ENCODE data around the gene XPR1. TPM values are rescaled to one million over a fixed set of nuclear protein-coding genes. Genes with fewer than 3 reads are reported as not detected.
A peak's percentile ranks its signal among the peaks of the same experiment; 100 is the strongest.

The XPR1 gene
- total RNA-seq, 1 experiment from 2014 or later = 19.9 TPM

DNA sequence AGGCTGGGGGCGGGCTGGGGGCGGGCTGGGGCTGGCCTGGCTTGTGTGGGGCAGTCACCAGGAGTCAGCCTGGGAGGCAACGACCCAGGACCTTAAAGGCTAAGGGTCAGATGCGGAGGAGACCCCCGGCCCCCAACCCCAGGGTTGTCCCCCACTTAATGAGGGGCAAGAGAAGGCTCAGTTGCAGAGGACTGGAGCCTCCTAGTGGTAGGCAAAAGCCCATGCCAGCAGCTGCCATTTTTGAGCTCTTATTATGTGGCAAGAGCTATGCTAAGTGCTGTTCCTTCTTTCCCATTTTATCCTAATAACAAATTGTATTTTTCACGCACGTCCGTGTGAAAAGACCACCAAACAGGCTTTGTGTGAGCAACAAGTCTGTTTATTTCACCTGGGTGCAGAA, 288.9 kb downstream of the XPR1 start:
- Histone ChIP-seq H3K79me2 (ENCODE audit: insufficient read depth, low read length) (no peaks in the 10 kb centered on the region), H3K4me3 (replicated peaks in 1 of 2; ENCODE audit: low read depth in 1 of 2, low read length in 2 of 2) (no peak overlapping the region), H3K9me2 (ENCODE audit: insufficient read depth) (no peaks in the 10 kb centered on the region), H3K36me3 (ENCODE audit: control insufficient read depth in 1 of 2, insufficient read depth in 2 of 2, low read length in 2 of 2) (no peaks in the 10 kb centered on the region), H4K20me1 (ENCODE audit: insufficient read depth) (no peaks in the 10 kb centered on the region), H3K4me1 (ENCODE audit: control insufficient read depth in 1 of 2, insufficient read depth in 2 of 2, low read length in 2 of 2) (no peaks in the 10 kb centered on the region), H3K27me3 (ENCODE audit: insufficient read depth, low read length) (no peaks in the 10 kb centered on the region), H3K9me3 (ENCODE audit: control insufficient read depth in 1 of 2, insufficient read depth in 1 of 2, low read depth in 1 of 2, low read length in 2 of 2) (no peaks in the 10 kb centered on the region), H2AFZ (ENCODE audit: low read depth, low read length, poor library complexity, severe bottlenecking) (no peak overlapping the region), H3K4me2 (ENCODE audit: low read length) (no peak overlapping the region), H3K27ac (ENCODE audit: low read depth, low read length) (no peak overlapping the region), H3K9ac (ENCODE audit: low read length) (no peak overlapping the region)
- BruUV-seq (replicated peaks) = no TSS peak
- RAD21 ChIA-PET (ENCODE audit: low non-redundant PET in 1 of 2, low total read pairs in 2 of 2, uncharacterized antibody in 2 of 2, unreplicated experiment in 2 of 2) = interaction anchor here in 1 of 2 experiments (1.0 kb wide), 1 partner anchor 39 kb away, joined by 3 read pairs; no protein-coding TSS in a partner anchor
- CTCF ChIA-PET = interaction anchor here (1.0 to 1.3 kb wide), 2 partner anchors 36 to 405 kb away, joined by 4 read pairs; no protein-coding TSS in a partner anchor
- TF ChIP-seq ELF1 (IDR thresholded peaks at IDR 0.05; ENCODE audit: borderline replicate concordance, low read depth) (no peak), EZH2 (IDR thresholded peaks at IDR 0.05) (no peak), SP1 (IDR thresholded peaks at IDR 0.05; ENCODE audit: low read depth) (no peak), EGR1 (IDR thresholded peaks at IDR 0.05; ENCODE audit: low read depth) (no peak), REST (IDR thresholded peaks at IDR 0.05; ENCODE audit: low read depth) (no peak), ZNF274 (IDR thresholded peaks at IDR 0.05; ENCODE audit: low read depth, low read length) (no peak), CEBPB (IDR thresholded peaks at IDR 0.05; ENCODE audit: low read depth) (no peak), CBX3 (IDR thresholded peaks at IDR 0.05; ENCODE audit: low read depth) (no peak), YY1 (IDR thresholded peaks at IDR 0.05; ENCODE audit: extremely low read depth, insufficient replicate concordance, low read depth, low read length) (peak; percentile 9), RAD21 (IDR thresholded peaks at IDR 0.05; ENCODE audit: low read depth) (peak; percentile 18; the same call in 1 of the 2 replicates), POLR2AphosphoS5 (IDR thresholded peaks at IDR 0.05; ENCODE audit: low read depth, low read length) (no peak)
- TF ChIP-seq, protein P1, sequence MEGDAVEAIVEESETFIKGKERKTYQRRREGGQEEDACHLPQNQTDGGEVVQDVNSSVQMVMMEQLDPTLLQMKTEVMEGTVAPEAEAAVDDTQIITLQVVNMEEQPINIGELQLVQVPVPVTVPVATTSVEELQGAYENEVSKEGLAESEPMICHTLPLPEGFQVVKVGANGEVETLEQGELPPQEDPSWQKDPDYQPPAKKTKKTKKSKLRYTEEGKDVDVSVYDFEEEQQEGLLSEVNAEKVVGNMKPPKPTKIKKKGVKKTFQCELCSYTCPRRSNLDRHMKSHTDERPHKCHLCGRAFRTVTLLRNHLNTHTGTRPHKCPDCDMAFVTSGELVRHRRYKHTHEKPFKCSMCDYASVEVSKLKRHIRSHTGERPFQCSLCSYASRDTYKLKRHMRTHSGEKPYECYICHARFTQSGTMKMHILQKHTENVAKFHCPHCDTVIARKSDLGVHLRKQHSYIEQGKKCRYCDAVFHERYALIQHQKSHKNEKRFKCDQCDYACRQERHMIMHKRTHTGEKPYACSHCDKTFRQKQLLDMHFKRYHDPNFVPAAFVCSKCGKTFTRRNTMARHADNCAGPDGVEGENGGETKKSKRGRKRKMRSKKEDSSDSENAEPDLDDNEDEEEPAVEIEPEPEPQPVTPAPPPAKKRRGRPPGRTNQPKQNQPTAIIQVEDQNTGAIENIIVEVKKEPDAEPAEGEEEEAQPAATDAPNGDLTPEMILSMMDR (IDR thresholded peaks at IDR 0.05 in 2 of 3, conservative IDR thresholded peaks at IDR 0.05 in 1 of 3; ENCODE audit: borderline replicate concordance in 1 of 3, insufficient read depth in 1 of 3, low read depth in 2 of 3, low read length in 2 of 3) = peak in 1 of 3 experiments; percentile 11; a peak in 1 of 6 replicates
- POLR2A ChIA-PET = no interaction called here
- no peak for DNase-seq (ENCODE audit: low read depth, low spot score)
- intact Hi-C loops (cut with micrococcal nuclease) = no loop called here
- ATAC-seq = no peak

All from HCT116 (cell line).